ENCODE measurements around the gene PIGN. TPM values are rescaled to one million over a fixed set of nuclear protein-coding genes. Genes with fewer than 3 reads are reported as not detected.

The PIGN gene
- total and polyA plus RNA-seq, 2 of the 8 experiments (the other 6 are each of a cell fraction or from before 2014, with no cell fraction given), result 20.9 to 26.3 TPM

DNA sequence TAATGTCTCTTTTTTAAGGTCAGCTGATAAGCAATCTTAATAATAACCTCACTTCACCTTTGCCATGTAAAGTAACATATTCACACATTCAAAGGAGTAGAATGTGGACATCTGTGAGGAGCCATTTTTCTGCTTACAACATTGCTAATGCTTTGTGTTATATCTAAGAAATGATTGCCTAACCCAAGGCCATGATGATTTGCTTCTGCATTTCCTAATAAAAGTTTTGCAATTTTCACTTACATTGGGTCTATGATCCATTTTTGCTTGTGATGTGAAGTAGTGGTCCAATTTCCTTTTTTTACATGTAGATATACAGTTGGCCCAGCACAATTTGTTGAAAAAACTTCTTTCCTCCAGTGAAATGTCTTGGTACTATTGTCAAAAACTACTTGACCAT is 22.2 kb upstream of the PIGN start:
- Histone ChIP-seq H3K4me1 (replicated peaks in 1 of 4; ENCODE audit: control insufficient read depth in 3 of 4, insufficient read depth in 4 of 4, low read length in 3 of 4) (no peaks in the 10 kb centered on the region), H3K36me3 (ENCODE audit: control insufficient read depth in 2 of 4, insufficient read depth in 4 of 4, low read length in 3 of 4) (peaks cover 0 to 13% (median 4%) of the 10 kb centered on the region in 4 experiments; a peak in 3 of 8 replicates), H3K14ac (ENCODE audit: insufficient read length) (no peak overlapping the region), H4K8ac (ENCODE audit: extremely low read depth, insufficient read depth, low read length) (no peak overlapping the region), H3K4ac (replicated peaks; ENCODE audit: insufficient read length, low read depth, low read length) (no peak overlapping the region), H3K4me3 (ENCODE audit: extremely low read depth in 1 of 4, insufficient read depth in 2 of 4, low read depth in 3 of 4, low read length in 4 of 4) (no peak overlapping the region), H3K9ac (replicated peaks in 1 of 4; ENCODE audit: extremely low read depth in 1 of 4, low read depth in 3 of 4, low read length in 3 of 4) (no peak overlapping the region), H4K5ac (ENCODE audit: insufficient read length, low read depth, low read length) (no peak overlapping the region), H3K23me2 (ENCODE audit: low read depth, low read length) (no peaks in the 10 kb centered on the region), H2BK120ac (replicated peaks; ENCODE audit: low read depth, low read length) (no peak overlapping the region), H3K9me3 (ENCODE audit: insufficient read depth in 2 of 2, low read depth in 1 of 2, low read length in 1 of 2) (no peaks in the 10 kb centered on the region), H3K27me3 (replicated peaks in 1 of 4; ENCODE audit: control insufficient read depth in 3 of 4, extremely low read depth in 1 of 4, insufficient read depth in 3 of 4, low read length in 3 of 4) (no peaks in the 10 kb centered on the region), H2BK15ac (ENCODE audit: low read length) (no peak overlapping the region), H3K56ac (replicated peaks; ENCODE audit: insufficient read length, low read depth, low read length) (no peak overlapping the region), H4K91ac (replicated peaks; ENCODE audit: insufficient read length, low read length) (no peak overlapping the region), H2AFZ (ENCODE audit: low read length) (no peak overlapping the region), H3K79me2 (ENCODE audit: control insufficient read depth in 1 of 2, insufficient read depth in 2 of 2, low read length in 2 of 2) (peaks cover 0 to 68% of the 10 kb centered on the region in 2 experiments; a peak in 2 of 4 replicates), H2BK20ac (ENCODE audit: low read length) (no peak overlapping the region), H3K18ac (ENCODE audit: extremely low read depth, low read length) (no peak overlapping the region), H3K79me1 (ENCODE audit: low read depth, low read length) (peaks cover 2% of the 10 kb centered on the region; the same call in 1 of the 2 replicates), H4K20me1 (replicated peaks in 1 of 2; ENCODE audit: control insufficient read depth in 1 of 2, insufficient read depth in 2 of 2, low read length in 2 of 2) (peaks cover 0 to 2% of the 10 kb centered on the region in 2 experiments), H3K27ac (ENCODE audit: low read depth, low read length) (no peak overlapping the region), H3K23ac (ENCODE audit: insufficient read length) (no peak overlapping the region), H2BK12ac (ENCODE audit: low read depth, low read length) (no peak overlapping the region), H2BK5ac (ENCODE audit: low read depth, low read length) (no peak overlapping the region), H3K4me2 (ENCODE audit: insufficient read depth in 1 of 2, low read depth in 2 of 2, low read length in 2 of 2) (no peak overlapping the region), H2AK5ac (ENCODE audit: low read depth, low read length) (no peak overlapping the region)
- FAIRE-seq (no peak), DNase-seq (ENCODE audit: low read depth in 1 of 2, low spot score in 2 of 2) (no peak)
- TF ChIP-seq ZNF274 (IDR thresholded peaks at IDR 0.05; ENCODE audit: borderline replicate concordance, extremely low read depth, low read length) (no peak), SRF (IDR thresholded peaks at IDR 0.05; ENCODE audit: low read depth, low read length) (no peak), RAD21 (IDR thresholded peaks at IDR 0.05 in 1 of 2, conservative IDR thresholded peaks at IDR 0.05 in 1 of 2; ENCODE audit: low read depth in 2 of 2, low read length in 2 of 2) (no peak), NRF1 (IDR thresholded peaks at IDR 0.05; ENCODE audit: low read depth, low read length) (no peak), ASH2L (IDR thresholded peaks at IDR 0.05; ENCODE audit: low read length) (no peak), FOSL1 (IDR thresholded peaks at IDR 0.05; ENCODE audit: insufficient read depth, low read depth, low read length) (no peak), TCF12 (IDR thresholded peaks at IDR 0.05; ENCODE audit: low read depth, low read length) (no peak), RNF2 (IDR thresholded peaks at IDR 0.05; ENCODE audit: borderline replicate concordance, low read depth, low read length, missing control alignments, poor library complexity, severe bottlenecking) (no peak), CBX5 (IDR thresholded peaks at IDR 0.05; ENCODE audit: low read depth, low read length) (no peak), SAP30 (IDR thresholded peaks at IDR 0.05; ENCODE audit: insufficient read depth, insufficient replicate concordance, low read length) (no peak), GABPA (IDR thresholded peaks at IDR 0.05; ENCODE audit: borderline replicate concordance, insufficient read depth, low read length) (no peak), CEBPB (IDR thresholded peaks at IDR 0.05; ENCODE audit: low read depth, low read length) (no peak), SIX5 (IDR thresholded peaks at IDR 0.05; ENCODE audit: low read depth, low read length) (no peak), SIRT6 (IDR thresholded peaks at IDR 0.05; ENCODE audit: low read length) (no peak)
- TF ChIP-seq, protein P1, sequence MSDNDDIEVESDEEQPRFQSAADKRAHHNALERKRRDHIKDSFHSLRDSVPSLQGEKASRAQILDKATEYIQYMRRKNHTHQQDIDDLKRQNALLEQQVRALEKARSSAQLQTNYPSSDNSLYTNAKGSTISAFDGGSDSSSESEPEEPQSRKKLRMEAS (IDR thresholded peaks at IDR 0.05), result no peak
- POLR2A ChIA-PET (ENCODE audit: partially characterized antibody), result interaction anchor here (0.8 kb wide), 1 partner anchor 9 kb away, joined by 8 read pairs; no protein-coding TSS in a partner anchor
- CTCF ChIA-PET (ENCODE audit: partially characterized antibody), result interaction anchor here (1.2 kb wide), 1 partner anchor 12 kb away, joined by 3 read pairs; no protein-coding TSS in a partner anchor

All from H1 (cell line).